ENCODE measurements around the gene TEX38.

GRCh38 chr1:46635205-46635604, 36.4 kb upstream of the TEX38 start:
- TF ChIP-seq, protein P1, sequence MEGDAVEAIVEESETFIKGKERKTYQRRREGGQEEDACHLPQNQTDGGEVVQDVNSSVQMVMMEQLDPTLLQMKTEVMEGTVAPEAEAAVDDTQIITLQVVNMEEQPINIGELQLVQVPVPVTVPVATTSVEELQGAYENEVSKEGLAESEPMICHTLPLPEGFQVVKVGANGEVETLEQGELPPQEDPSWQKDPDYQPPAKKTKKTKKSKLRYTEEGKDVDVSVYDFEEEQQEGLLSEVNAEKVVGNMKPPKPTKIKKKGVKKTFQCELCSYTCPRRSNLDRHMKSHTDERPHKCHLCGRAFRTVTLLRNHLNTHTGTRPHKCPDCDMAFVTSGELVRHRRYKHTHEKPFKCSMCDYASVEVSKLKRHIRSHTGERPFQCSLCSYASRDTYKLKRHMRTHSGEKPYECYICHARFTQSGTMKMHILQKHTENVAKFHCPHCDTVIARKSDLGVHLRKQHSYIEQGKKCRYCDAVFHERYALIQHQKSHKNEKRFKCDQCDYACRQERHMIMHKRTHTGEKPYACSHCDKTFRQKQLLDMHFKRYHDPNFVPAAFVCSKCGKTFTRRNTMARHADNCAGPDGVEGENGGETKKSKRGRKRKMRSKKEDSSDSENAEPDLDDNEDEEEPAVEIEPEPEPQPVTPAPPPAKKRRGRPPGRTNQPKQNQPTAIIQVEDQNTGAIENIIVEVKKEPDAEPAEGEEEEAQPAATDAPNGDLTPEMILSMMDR (conservative IDR thresholded peaks at IDR 0.05), result no peak
- no peak for TF ChIP-seq ZFX (IDR thresholded peaks at IDR 0.05)

Measured in C4-2B (cell line).